K562 (cell line): ENCODE data around the gene CLCA2. TPM values are rescaled to one million over a fixed set of nuclear protein-coding genes. Genes with fewer than 3 reads are reported as not detected.
A peak's percentile ranks its signal among the peaks of the same experiment; 100 is the strongest.

Source experiments
- ETV5 ChIP-seq: sonication (generic); formaldehyde crosslinking; IDR thresholded peaks from 2 replicates; pipeline ENCODE4 v1.4.0; 2020; ENCODE audit warnings: low read depth, mild to moderate bottlenecking, missing genetic modification reagents
- FOXK1 ChIP-seq: sonication (generic); formaldehyde crosslinking; IDR thresholded peaks from 2 replicates; pipeline ENCODE4 v1.8.0; 2022; ENCODE audit warnings: missing genetic modification reagents, mild to moderate bottlenecking, borderline replicate concordance
- GABPA ChIP-seq: fragments of 200-800 bp; sonication (Bioruptor generic); conservative IDR thresholded peaks from 2 replicates; pipeline ENCODE4 v1.6.1; 2016; ENCODE audit warnings: low read depth, missing genetic modification characterization, missing compliant biosample characterization
- HSF4 ChIP-seq: fragments of 250-450 bp; sonication (Bioruptor Pico); IDR thresholded peaks from 2 replicates; pipeline ENCODE4 v2.1.2; 2022; ENCODE audit warnings: mild to moderate bottlenecking, moderate library complexity, borderline replicate concordance
- KAT7 ChIP-seq: sonication (generic); formaldehyde crosslinking; IDR thresholded peaks from 2 replicates; pipeline ENCODE4 v1.8.0; 2022; ENCODE audit warnings: missing genetic modification reagents, mild to moderate bottlenecking, borderline replicate concordance
- MBD2 ChIP-seq: sonication (generic); IDR thresholded peaks from 2 replicates; pipeline ENCODE4 v1.6.1; 2016; ENCODE audit warnings: low read depth, borderline replicate concordance
- NCOA6 ChIP-seq: fragments of 450-650 bp; IDR thresholded peaks from 2 replicates; pipeline ENCODE4 v1.6.1; 2017; ENCODE audit warnings: mild to moderate bottlenecking
- RFX1 ChIP-seq: fragments of 450-650 bp; IDR thresholded peaks from 2 replicates; pipeline ENCODE4 v1.6.1; 2016; ENCODE audit warnings: mild to moderate bottlenecking, moderate library complexity
- ZNF263 ChIP-seq: sonication (generic); formaldehyde crosslinking; IDR thresholded peaks from 2 replicates; pipeline ENCODE4 v1.8.0; 2022; ENCODE audit warnings: mild to moderate bottlenecking, missing genetic modification reagents, borderline replicate concordance
- ZNF431 ChIP-seq: sonication (generic); formaldehyde crosslinking; IDR thresholded peaks from 2 replicates; pipeline ENCODE4 v1.8.0; 2022; ENCODE audit warnings: mild to moderate bottlenecking, missing genetic modification reagents
- ZNF57 ChIP-seq: fragments of 450-650 bp; formaldehyde crosslinking; IDR thresholded peaks from 2 replicates; pipeline ENCODE4 v1.4.0; 2020; ENCODE audit warnings: mild to moderate bottlenecking, moderate library complexity
- polyA plus RNA-seq, 8 experiments: library from polyadenylated mRNA; depleted of rRNA in 4 of 8; stranded (reverse) in 5 of 8; unstranded in 3 of 8; fragments of >200 nt; fragmentation: Nextera tagmentation in 2 of 8; fragmentation: Illumina TruSeq in 1 of 8; extraction: Ambion mirVana in 2 of 8; extraction: Trizol in 1 of 8; gene quantifications; 2 replicates each; pipeline versions ENCODE4 v1.2.1 to v1.2.3, GENCODE V29; 2011 to 2014; ENCODE audit warnings: inconsistent platforms in 1 of 8, missing spikeins in 1 of 8
- total RNA-seq, 7 experiments: library from RNA; depleted of rRNA in 6 of 7; stranded (reverse); fragments of >200 nt in 6 of 7; fragmentation: Illumina TruSeq in 2 of 7; extraction: Trizol in 2 of 7; gene quantifications; 2 replicates each; pipeline versions ENCODE4 v1.2.1 to v1.2.3, GENCODE V29; 2011 to 2021; ENCODE audit warnings: low replicate concordance in 1 of 7
- TF ChIP-seq, protein P1 (sequence below): fragments of 250-450 bp; sonication (Bioruptor Pico); IDR thresholded peaks from 2 replicates; pipeline ENCODE4 v1.5.0; 2021
- TF ChIP-seq, protein P2 (sequence below): fragments of 250-450 bp; sonication (Bioruptor Pico); IDR thresholded peaks from 2 replicates; pipeline ENCODE4 v1.5.0; 2021; ENCODE audit warnings: mild to moderate bottlenecking, moderate library complexity
- TF ChIP-seq, protein P3 (sequence below): fragments of 450-650 bp; formaldehyde crosslinking; IDR thresholded peaks from 2 replicates; pipeline ENCODE4 v1.4.0; 2022; ENCODE audit warnings: mild to moderate bottlenecking, moderate library complexity
- TF ChIP-seq, protein P4 (sequence below): sonication (generic); formaldehyde crosslinking; IDR thresholded peaks from 2 replicates; pipeline ENCODE4 v1.9.0; 2022; ENCODE audit warnings: mild to moderate bottlenecking, missing genetic modification reagents
- TF ChIP-seq, protein P5 (sequence below): fragments of 200-800 bp; sonication (Bioruptor generic); IDR thresholded peaks from 2 replicates; pipeline ENCODE4 v1.6.1; 2017; ENCODE audit warnings: missing genetic modification characterization, missing compliant biosample characterization
- TF ChIP-seq, protein P6 (sequence below): sonication (generic); formaldehyde crosslinking; IDR thresholded peaks from 2 replicates; pipeline ENCODE4 v1.8.0; 2023; ENCODE audit warnings: mild to moderate bottlenecking, missing genetic modification reagents

Gene CLCA2
- total and polyA plus RNA-seq, 9 of the 15 experiments (the other 6 are each of a cell fraction or from before 2014, with no cell fraction given), result 0.03 TPM; not detected in 8

DNA sequence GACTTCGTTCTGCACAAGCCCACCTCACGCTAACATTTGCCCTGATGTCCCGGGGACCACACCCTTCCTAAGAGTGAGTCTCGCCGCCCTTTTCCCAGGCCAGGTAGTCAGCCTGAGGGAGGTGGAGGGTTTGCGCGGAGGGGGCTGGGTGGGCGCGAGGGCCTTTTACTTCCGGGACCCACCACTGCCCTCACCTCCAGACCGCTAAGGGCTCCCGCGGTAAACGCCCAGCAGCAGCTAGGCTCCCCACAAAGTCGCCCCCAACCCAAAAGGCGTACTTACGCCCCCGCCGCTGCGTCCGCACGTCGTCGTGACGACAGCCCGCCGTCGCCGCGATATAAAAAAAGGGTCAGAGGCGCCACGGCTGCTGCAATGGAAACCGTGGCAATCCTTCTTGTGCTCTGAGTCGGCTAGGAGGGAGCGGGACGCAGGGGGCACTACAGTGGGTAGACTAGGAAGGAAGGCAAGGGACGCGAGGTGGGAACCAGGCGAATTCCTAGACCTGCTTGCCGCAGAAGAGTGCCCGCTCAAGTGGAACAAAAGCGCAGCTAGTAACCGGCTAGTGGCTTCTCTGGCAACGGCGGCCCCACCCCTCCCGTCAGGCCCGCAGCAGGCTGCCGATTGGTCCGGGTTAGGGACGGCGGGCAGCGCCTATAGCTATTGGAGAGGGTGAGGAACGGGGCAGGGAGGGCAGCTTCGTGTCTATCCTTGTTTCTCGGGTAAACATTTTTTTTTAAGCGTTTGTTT, 28.0 kb upstream of the CLCA2 start, which contains the start of gene ODF2L (continued):
- TF ChIP-seq, protein P1, sequence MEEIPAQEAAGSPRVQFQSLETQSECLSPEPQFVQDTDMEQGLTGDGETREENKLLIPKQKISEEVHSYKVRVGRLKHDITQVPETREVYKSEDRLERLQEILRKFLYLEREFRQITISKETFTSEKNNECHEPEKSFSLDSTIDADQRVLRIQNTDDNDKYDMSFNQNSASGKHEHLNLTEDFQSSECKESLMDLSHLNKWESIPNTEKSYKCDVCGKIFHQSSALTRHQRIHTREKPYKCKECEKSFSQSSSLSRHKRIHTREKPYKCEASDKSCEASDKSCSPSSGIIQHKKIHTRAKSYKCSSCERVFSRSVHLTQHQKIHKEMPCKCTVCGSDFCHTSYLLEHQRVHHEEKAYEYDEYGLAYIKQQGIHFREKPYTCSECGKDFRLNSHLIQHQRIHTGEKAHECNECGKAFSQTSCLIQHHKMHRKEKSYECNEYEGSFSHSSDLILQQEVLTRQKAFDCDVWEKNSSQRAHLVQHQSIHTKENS (CRISPR knock-in tag), result no peak
- TF ChIP-seq, protein P2, sequence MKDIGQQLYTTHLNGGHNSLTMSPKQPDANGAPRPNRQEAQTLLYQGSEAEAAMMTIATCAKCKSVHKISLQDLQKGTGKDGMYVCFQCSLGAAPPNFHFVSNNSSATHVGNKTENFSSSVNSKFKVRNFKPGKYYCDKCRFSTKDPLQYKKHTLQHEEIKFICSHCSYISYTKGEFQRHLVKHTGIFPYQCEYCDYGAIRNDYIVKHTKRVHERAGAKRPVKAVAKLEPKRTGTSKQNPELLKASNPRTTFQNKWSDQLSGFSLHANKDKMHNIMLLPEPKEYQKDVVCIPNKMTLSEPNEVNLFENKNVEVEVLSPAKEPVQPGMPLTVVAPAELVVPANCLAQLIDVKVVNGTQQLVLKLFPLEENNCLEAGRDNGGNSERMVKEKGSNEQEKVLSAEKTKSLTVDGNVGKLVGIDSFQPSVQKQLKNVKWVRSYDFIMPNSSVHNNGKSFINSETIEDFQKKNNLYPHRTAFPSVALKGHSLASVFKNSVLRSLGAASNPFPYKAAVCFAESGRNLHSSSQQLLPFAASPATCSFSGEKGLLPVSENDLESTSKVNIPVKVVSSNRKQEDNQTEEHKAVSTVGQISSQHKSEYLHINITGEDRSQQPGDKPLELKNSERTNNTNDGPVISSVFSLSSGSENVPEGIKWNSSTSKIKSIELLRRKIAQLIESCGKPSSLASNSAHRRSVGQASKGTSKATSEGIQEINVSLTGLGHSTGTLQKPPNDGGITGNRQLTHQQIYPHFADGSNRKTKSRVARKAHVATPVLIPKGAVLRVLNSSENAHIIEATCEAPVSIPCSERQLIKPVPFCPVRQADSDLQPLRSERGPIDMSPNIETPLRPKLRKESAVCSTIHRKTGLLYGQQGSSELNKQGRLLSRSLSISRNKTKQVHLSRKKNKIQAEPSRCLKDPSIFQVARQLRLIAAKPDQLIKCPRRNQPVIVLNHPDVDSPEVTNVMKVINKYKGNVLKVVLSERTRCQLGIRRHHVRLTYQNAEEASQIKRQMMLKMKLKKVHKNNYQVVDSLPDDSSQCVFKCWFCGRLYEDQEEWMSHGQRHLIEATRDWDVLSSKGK (CRISPR knock-in tag), result no peak
- TF ChIP-seq FOXK1 (CRISPR knock-in tag), result no peak
- TF ChIP-seq, protein P3, sequence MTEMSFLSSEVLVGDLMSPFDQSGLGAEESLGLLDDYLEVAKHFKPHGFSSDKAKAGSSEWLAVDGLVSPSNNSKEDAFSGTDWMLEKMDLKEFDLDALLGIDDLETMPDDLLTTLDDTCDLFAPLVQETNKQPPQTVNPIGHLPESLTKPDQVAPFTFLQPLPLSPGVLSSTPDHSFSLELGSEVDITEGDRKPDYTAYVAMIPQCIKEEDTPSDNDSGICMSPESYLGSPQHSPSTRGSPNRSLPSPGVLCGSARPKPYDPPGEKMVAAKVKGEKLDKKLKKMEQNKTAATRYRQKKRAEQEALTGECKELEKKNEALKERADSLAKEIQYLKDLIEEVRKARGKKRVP (CRISPR knock-in tag), result no peak
- 0 out of 2 replicates have a peak, but pooled peaks have one; percentile 25 for TF ChIP-seq MBD2
- 0 out of 2 replicates have a peak, but pooled peaks have one; percentile 3 for TF ChIP-seq GABPA (tag)
- peak; percentile 63; the same call in 1 of the 2 replicates for TF ChIP-seq NCOA6
- TF ChIP-seq, protein P4, sequence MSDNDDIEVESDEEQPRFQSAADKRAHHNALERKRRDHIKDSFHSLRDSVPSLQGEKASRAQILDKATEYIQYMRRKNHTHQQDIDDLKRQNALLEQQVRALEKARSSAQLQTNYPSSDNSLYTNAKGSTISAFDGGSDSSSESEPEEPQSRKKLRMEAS, result no peak
- no peak for TF ChIP-seq ETV5 (CRISPR knock-in tag)
- TF ChIP-seq ZNF263 (CRISPR knock-in tag), result no peak
- no peak for TF ChIP-seq ZNF431 (CRISPR knock-in tag)
- TF ChIP-seq KAT7, result no peak
- TF ChIP-seq ZNF57 (CRISPR knock-in tag), result no peak
- peak; percentile 85 for TF ChIP-seq RFX1
- TF ChIP-seq, protein P5, sequence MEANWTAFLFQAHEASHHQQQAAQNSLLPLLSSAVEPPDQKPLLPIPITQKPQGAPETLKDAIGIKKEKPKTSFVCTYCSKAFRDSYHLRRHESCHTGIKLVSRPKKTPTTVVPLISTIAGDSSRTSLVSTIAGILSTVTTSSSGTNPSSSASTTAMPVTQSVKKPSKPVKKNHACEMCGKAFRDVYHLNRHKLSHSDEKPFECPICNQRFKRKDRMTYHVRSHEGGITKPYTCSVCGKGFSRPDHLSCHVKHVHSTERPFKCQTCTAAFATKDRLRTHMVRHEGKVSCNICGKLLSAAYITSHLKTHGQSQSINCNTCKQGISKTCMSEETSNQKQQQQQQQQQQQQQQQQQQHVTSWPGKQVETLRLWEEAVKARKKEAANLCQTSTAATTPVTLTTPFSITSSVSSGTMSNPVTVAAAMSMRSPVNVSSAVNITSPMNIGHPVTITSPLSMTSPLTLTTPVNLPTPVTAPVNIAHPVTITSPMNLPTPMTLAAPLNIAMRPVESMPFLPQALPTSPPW (CRISPR knock-in tag), result peak; percentile 66
- no peak for TF ChIP-seq HSF4
- TF ChIP-seq, protein P6, sequence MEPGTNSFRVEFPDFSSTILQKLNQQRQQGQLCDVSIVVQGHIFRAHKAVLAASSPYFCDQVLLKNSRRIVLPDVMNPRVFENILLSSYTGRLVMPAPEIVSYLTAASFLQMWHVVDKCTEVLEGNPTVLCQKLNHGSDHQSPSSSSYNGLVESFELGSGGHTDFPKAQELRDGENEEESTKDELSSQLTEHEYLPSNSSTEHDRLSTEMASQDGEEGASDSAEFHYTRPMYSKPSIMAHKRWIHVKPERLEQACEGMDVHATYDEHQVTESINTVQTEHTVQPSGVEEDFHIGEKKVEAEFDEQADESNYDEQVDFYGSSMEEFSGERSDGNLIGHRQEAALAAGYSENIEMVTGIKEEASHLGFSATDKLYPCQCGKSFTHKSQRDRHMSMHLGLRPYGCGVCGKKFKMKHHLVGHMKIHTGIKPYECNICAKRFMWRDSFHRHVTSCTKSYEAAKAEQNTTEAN (CRISPR knock-in tag), result no peak
